NCI-H146 treated with DMSO at 0.1 percent for 48 hours (cell line): ENCODE data around the gene NFIA.

Source experiments
- DNase-seq: peaks from one replicate; lab custom pipeline; 2025; ENCODE audit not compliant: unreplicated experiment; lab: John Stamatoyannopoulos, UW

NFIA gene

GRCh38 chr1:61083013-61083806 lies 849 bp downstream of the NFIA start:
- DNase-seq, result no peak

GRCh38 chr1:61083807-61084440 lies 1.6 kb downstream of the NFIA start:
- DNase-seq, result no peak

GRCh38 chr1:61084491-61085031 lies 2.2 kb downstream of the NFIA start:
- DNase-seq, result no peak

- no peak for DNase-seq
Measured at GRCh38 chr1:61085206-61085982, 3.0 kb downstream of the NFIA start.

GRCh38 chr1:61085983-61086644 lies 3.8 kb downstream of the NFIA start:
- no peak for DNase-seq

- DNase-seq, result no peak
Measured at GRCh38 chr1:61087571-61087970, 5.2 kb downstream of the NFIA start.

GRCh38 chr1:61088163-61088974 lies 6.0 kb downstream of the NFIA start:
- no peak for DNase-seq

GRCh38 chr1:61089338-61089737 lies 7.0 kb downstream of the NFIA start:
- DNase-seq, result no peak

- no peak for DNase-seq
Measured at GRCh38 chr1:61089741-61090140, 7.4 kb downstream of the NFIA start.

- no peak for DNase-seq
Measured at GRCh38 chr1:61090546-61091202, 8.3 kb downstream of the NFIA start.

- DNase-seq, result no peak
Measured at GRCh38 chr1:61091455-61091854, 9.1 kb downstream of the NFIA start.

- DNase-seq, result no peak
Measured at GRCh38 chr1:61092642-61093041, 10.3 kb downstream of the NFIA start.

- no peak for DNase-seq
Measured at GRCh38 chr1:61093525-61094137, 11.3 kb downstream of the NFIA start.

GRCh38 chr1:61094677-61095469 lies 12.5 kb downstream of the NFIA start:
- DNase-seq, result no peak

- no peak for DNase-seq
Measured at GRCh38 chr1:61095470-61095812, 13.1 kb downstream of the NFIA start.

GRCh38 chr1:61097317-61097716 lies 15.0 kb downstream of the NFIA start:
- no peak for DNase-seq

- no peak for DNase-seq
Measured at GRCh38 chr1:61097722-61098121, 15.4 kb downstream of the NFIA start.

GRCh38 chr1:61098333-61098732 lies 16.0 kb downstream of the NFIA start:
- no peak for DNase-seq
